Ishikawa (cell line): Measurements from ENCODE around the gene C2CD3.

Experiments
- CEBPB ChIP-seq: IDR thresholded peaks from 2 replicates; pipeline ENCODE4 v1.6.1; 2012
- CREB1 ChIP-seq: IDR thresholded peaks from 2 replicates; pipeline ENCODE4 v1.6.1; 2012; ENCODE audit warnings: low read depth
- EP300 ChIP-seq: IDR thresholded peaks from 2 replicates; pipeline ENCODE4 v1.6.1; 2012; ENCODE audit warnings: borderline replicate concordance
- MAX ChIP-seq: IDR thresholded peaks from 2 replicates; pipeline ENCODE4 v1.6.1; 2012
- RAD21 ChIP-seq: IDR thresholded peaks from 2 replicates; pipeline ENCODE4 v1.6.1; 2012; ENCODE audit warnings: low read depth
- REST ChIP-seq: IDR thresholded peaks from 2 replicates; pipeline ENCODE4 v1.6.1; 2012; ENCODE audit warnings: low read depth, mild to moderate bottlenecking
- TAF1 ChIP-seq: IDR thresholded peaks from 2 replicates; pipeline ENCODE4 v1.6.1; 2012; ENCODE audit warnings: low read depth, mild to moderate bottlenecking
- TCF12 ChIP-seq: IDR thresholded peaks from 2 replicates; pipeline ENCODE4 v1.6.1; 2012; ENCODE audit warnings: low read depth
- YY1 ChIP-seq: IDR thresholded peaks from 2 replicates; pipeline ENCODE4 v1.6.1; 2012; ENCODE audit warnings: low read depth

GRCh38 chr11:74014880-74015279 is 155.9 kb downstream of the C2CD3 start:
- no peak for TF ChIP-seq RAD21
- no peak for TF ChIP-seq YY1
- TF ChIP-seq EP300 = no peak
- no peak for TF ChIP-seq CEBPB
- no peak for TF ChIP-seq MAX
- TF ChIP-seq REST = no peak
- TF ChIP-seq TAF1 = no peak
- no peak for TF ChIP-seq TCF12
- no peak for TF ChIP-seq CREB1
